Islet precursor cell (in vitro differentiated cells): ENCODE measurements around the gene SYT5.
A peak's percentile ranks its signal among the peaks of the same experiment; 100 is the strongest.
"Not testable (repeated sequence)": the region's sequence is repeated elsewhere in the genome, so short reads cannot be mapped to it uniquely, and the experiment has no call there.

Experiments used
- DNase-seq: peaks from one replicate; pipeline ENCODE4 v3.0.0-alpha.2; 2018

Gene SYT5

GRCh38 chr19:55206664-55207500 is 26.8 kb upstream of the SYT5 start:
- DNase-seq = peak; percentile 96

- DNase-seq = not testable (repeated sequence)
Measured at GRCh38 chr19:55202199-55202598, 22.1 kb upstream of the SYT5 start.

GRCh38 chr19:55199620-55200204 is 19.6 kb upstream of the SYT5 start:
- no peak for DNase-seq

- peak; percentile 65 for DNase-seq
Measured at GRCh38 chr19:55198651-55199050, 18.6 kb upstream of the SYT5 start.

GRCh38 chr19:55197528-55197927 is 17.4 kb upstream of the SYT5 start:
- DNase-seq = no peak

- DNase-seq = no peak
Measured at GRCh38 chr19:55196803-55197202, 16.7 kb upstream of the SYT5 start.

GRCh38 chr19:55193481-55193880 is 13.4 kb upstream of the SYT5 start:
- no peak for DNase-seq

GRCh38 chr19:55189403-55189835 is 9.3 kb upstream of the SYT5 start:
- DNase-seq = peak; percentile 77

- DNase-seq = no peak
Measured at GRCh38 chr19:55188625-55189024, 8.5 kb upstream of the SYT5 start.

GRCh38 chr19:55186080-55186479 is 6.0 kb upstream of the SYT5 start:
- no peak for DNase-seq

GRCh38 chr19:55181740-55182139 is 1.7 kb upstream of the SYT5 start:
- no peak for DNase-seq

GRCh38 chr19:55178781-55179599 is 1.1 kb downstream of the SYT5 start:
- DNase-seq = peak; percentile 87

- no peak for DNase-seq
Measured at GRCh38 chr19:55176076-55176475, 4.0 kb downstream of the SYT5 start.

- no peak for DNase-seq
Measured at GRCh38 chr19:55175117-55175867, 4.8 kb downstream of the SYT5 start.

- DNase-seq = no peak
Measured at GRCh38 chr19:55174425-55175116, 5.5 kb downstream of the SYT5 start.

- DNase-seq = peak; percentile 89
Measured at GRCh38 chr19:55173714-55174409, 6.2 kb downstream of the SYT5 start.

GRCh38 chr19:55173186-55173713 is 6.8 kb downstream of the SYT5 start:
- DNase-seq = no peak

GRCh38 chr19:55172741-55173140 is 7.3 kb downstream of the SYT5 start:
- DNase-seq = peak; percentile 60

- not testable (repeated sequence) for DNase-seq
Measured at GRCh38 chr19:55172318-55172717, 7.8 kb downstream of the SYT5 start.

GRCh38 chr19:55171440-55171839 is 8.6 kb downstream of the SYT5 start:
- DNase-seq = no peak

GRCh38 chr19:55169136-55169535 is 11.0 kb downstream of the SYT5 start:
- DNase-seq = no peak
